GM18526 (cell line): ENCODE results near the gene HK2.

Experiments used
- POLR2A ChIP-seq: IDR thresholded peaks from 3 replicates; pipeline ENCODE4 v1.6.1; 2011; ENCODE audit not compliant: insufficient read length; ENCODE audit errors: extremely low read depth

Gene HK2

GRCh38 chr2:74878551-74878950 is 44.6 kb downstream of the HK2 start:
- no peak for TF ChIP-seq POLR2A

DNA sequence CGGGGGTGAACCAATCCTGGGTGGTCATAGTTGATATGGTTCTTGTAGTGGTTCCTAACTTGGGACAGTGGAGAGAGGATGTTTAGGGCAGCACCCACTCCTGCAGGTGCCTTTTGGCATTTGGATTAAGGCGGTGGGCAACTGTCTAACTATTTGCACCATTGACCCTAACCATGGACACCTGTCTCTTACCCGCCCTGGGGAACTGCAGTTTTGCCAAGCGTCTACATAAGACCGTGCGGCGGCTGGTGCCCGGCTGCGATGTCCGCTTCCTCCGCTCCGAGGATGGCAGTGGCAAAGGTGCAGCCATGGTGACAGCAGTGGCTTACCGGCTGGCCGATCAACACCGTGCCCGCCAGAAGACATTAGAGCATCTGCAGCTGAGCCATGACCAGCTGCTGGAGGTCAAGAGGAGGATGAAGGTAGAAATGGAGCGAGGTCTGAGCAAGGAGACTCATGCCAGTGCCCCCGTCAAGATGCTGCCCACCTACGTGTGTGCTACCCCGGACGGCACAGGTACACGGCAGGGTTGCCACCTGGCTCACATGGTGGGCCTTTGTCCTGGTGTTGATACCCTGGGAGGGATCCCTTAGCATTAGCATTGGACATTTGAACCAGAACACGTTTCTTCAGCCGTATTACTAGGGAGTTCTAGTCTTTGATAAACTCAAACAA is 46.3 kb downstream of the HK2 start:
- no peak for TF ChIP-seq POLR2A

DNA sequence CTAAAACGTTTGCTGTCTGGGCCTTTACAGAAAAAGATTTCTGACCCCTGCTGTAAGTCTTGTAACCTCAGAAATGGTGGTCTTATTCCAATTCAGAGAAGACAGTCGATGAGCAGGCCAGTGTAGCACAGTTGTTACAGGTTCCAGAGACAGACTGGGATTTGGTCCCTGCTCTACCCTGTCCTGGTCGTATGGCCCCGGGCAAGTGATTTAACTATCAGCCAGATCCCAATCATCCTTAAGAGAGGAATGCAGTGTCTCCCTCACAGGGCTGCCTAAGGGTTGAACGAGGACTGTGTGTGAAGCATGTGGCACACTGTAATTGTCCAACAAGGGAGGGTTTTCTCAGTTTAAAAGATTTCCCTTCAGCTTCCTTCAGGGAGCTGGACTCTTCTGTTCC is 47.2 kb downstream of the HK2 start:
- no peak for TF ChIP-seq POLR2A

GRCh38 chr2:74881626-74882298 is 47.8 kb downstream of the HK2 start:
- no peak for TF ChIP-seq POLR2A

DNA sequence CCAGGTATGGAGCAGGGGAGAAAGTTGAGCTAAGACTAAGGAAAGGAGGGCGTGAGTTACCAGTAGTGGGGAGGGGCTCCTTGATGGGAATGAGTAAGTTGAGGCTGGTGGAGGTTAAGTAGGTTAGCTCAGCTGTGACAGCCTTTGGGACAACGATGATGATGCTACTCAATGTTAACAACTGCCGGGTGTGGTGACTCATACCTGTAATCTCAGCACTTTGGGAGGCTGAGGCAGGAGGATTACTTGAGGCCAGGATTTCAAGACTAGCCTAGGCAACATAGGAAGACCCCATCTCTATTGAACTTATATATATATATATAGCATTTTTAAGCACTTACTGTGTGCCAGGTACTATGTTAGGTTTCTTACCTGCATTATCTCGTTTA is 48.4 kb downstream of the HK2 start:
- no peak for TF ChIP-seq POLR2A

GRCh38 chr2:74883011-74883410 is 49.1 kb downstream of the HK2 start:
- no peak for TF ChIP-seq POLR2A

GRCh38 chr2:74884118-74884762 is 50.3 kb downstream of the HK2 start:
- no peak for TF ChIP-seq POLR2A

DNA sequence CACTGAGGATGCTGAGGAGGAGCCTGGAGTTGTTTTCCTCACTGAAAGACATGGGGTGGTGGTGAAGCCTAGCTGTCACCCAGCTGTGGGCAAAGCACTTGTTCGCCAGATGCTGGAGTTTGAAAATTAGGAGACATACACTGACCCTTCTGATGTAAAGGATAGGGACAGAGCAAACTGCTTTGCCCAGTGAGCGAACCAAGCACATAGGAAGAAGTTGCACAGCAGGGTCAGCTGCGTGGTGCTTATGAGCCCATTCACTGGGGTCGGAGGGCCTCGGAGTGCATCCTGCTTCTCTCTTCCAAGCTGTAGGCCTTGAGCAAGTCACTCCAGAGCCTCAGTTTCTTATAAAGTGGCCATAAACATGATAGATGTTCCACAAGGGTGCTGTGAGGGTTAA is 50.9 kb downstream of the HK2 start:
- no peak for TF ChIP-seq POLR2A

- no peak for TF ChIP-seq POLR2A
These were observed 52.3 kb downstream of the HK2 start for GRCh38 chr2:74886251-74886650.

GRCh38 chr2:74886811-74887210 is 52.9 kb downstream of the HK2 start:
- TF ChIP-seq POLR2A = no peak

GRCh38 chr2:74887445-74887951 is 53.6 kb downstream of the HK2 start:
- TF ChIP-seq POLR2A = no peak

- TF ChIP-seq POLR2A = no peak
These were observed 54.2 kb downstream of the HK2 start for GRCh38 chr2:74887960-74888700.

DNA sequence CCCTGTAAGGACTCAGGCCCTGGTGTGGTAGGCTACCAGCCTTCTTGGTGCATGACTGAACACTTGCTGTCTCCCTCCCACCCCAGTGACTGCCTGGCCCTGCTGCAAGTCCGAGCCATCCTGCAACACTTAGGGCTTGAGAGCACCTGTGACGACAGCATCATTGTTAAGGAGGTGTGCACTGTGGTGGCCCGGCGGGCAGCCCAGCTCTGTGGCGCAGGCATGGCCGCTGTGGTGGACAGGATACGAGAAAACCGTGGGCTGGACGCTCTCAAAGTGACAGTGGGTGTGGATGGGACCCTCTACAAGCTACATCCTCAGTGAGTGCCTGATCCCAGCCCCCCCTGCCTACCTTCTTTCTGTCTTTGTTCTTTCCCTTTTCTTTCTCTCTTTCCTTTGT is 55.2 kb downstream of the HK2 start:
- no peak for TF ChIP-seq POLR2A

DNA sequence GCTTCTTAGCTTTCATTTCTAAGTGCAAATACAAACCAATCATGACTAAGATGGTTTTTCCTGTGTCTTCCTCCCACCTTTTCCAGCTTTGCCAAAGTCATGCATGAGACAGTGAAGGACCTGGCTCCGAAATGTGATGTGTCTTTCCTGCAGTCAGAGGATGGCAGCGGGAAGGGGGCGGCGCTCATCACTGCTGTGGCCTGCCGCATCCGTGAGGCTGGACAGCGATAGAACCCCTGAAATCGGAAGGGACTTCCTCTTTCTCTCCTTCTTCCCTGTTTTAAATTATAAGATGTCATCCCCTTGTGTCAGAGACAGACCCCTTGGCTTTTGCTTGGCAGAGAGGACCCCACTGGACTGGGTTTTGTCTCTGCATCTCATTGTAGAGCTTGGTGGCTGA is 56.8 kb downstream of the HK2 start:
- no peak for TF ChIP-seq POLR2A

- no peak for TF ChIP-seq POLR2A
These were observed 57.3 kb downstream of the HK2 start for GRCh38 chr2:74891136-74891764.
